ENCODE data around the gene LRRC40.

GRCh38 chr1:70134148-70134547 is 71.2 kb downstream of the LRRC40 start:
- TF ChIP-seq CTCF (IDR thresholded peaks at IDR 0.05; ENCODE audit: insufficient read depth, low read length), result no peak
- TF ChIP-seq POLR2AphosphoS5 (IDR thresholded peaks at IDR 0.05; ENCODE audit: low read depth), result no peak
- TF ChIP-seq REST (IDR thresholded peaks at IDR 0.05; ENCODE audit: insufficient replicate concordance, low read depth), result no peak
- no peak for TF ChIP-seq SPI1 (IDR thresholded peaks at IDR 0.05; ENCODE audit: borderline replicate concordance, low read depth)
- no peak for TF ChIP-seq GABPA (IDR thresholded peaks at IDR 0.05; ENCODE audit: low read depth)

Data from HL-60 (cell line).